T follicular helper cell (primary cell): ENCODE data around the gene TPCN1.

Experiments used
- DNase-seq: peaks from one replicate; pipeline ENCODE4 v3.0.0-alpha.2; 2020; ENCODE audit warnings: low read depth

Gene TPCN1

DNA sequence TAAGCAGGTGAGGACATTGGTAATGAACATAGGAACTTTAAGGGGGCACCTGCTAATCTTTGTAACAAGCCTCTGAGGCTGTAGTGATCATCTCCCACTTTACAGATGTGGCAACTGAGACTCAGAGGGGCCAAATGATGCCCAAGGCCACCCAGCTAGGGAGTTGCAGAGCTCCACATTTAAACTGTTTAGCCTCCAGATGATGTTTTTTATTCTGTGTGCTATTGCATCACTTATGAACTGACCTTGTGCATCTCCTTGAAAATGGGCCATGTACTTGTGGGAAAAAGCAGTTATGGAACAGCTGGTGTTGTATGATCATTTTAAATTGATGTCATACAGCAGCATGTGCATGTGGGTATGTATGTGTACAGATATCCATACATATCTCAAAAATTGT is 41.4 kb downstream of the TPCN1 start:
- no peak for DNase-seq

DNA sequence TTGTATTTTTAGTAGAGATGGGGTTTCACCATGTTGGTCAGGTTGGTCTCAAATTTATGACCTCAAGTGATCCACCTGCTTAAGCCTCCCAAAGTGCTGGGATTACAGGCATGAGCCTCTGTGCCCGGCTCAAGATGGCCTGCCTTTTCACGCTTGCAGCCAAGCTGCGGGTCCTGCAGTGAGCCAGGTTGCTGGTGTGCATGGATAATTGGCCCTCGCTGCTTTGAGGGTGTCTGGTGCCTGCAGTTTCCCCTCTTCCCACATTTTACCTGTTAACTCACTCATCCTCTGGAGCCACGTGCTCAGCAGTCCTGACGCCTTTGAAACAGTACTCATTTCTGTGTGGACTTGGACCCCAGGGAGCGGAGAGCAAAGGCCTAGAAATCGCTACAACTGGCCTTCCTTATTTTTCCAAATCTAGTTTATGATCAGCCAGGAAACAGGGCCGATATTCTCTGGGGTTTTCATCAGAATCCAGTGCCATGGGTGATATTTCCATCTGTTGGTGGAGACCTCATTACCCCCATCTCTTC is 42.2 kb downstream of the TPCN1 start:
- no peak for DNase-seq

- no peak for DNase-seq
Observed at GRCh38 chr12:113266106-113266895, 45.0 kb downstream of the TPCN1 start.

DNA sequence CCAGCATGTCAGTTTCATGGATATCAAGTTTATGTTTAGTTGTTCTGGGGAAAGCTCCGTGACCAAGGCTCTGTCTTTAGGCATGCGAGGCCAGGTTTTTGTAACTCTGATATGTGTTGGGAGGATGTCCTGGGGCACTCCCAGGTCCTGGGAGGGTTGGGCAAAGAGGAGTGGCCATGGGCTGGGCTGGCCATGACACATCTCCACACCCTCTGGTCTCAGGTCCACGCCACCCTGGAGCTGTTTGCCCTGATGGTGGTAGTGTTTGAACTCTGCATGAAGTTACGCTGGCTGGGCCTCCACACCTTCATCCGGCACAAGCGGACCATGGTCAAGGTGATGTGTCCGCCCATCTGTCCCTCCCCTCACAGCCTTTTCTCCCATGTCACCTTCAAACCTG is 46.4 kb downstream of the TPCN1 start:
- no peak for DNase-seq

DNA sequence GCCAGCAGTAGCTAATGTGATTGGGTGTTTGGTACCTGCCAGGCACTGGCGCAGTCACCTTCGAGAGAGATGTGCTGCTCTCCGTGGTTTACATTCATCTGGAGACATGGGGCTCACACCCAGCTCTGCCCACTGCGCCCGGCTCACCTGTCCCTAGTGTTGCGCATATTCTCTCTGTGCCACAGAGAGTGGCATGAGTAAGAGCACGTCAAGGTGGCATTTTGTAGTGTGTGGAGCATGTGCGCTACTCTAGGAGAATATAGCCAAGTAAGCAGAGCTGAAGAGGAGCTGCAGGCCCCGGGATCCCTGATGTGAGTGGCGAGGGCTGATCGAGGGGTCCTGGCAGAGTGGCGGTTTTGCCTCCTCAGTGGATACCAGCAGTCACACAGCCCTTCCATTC is 46.9 kb downstream of the TPCN1 start:
- DNase-seq, result no peak

DNA sequence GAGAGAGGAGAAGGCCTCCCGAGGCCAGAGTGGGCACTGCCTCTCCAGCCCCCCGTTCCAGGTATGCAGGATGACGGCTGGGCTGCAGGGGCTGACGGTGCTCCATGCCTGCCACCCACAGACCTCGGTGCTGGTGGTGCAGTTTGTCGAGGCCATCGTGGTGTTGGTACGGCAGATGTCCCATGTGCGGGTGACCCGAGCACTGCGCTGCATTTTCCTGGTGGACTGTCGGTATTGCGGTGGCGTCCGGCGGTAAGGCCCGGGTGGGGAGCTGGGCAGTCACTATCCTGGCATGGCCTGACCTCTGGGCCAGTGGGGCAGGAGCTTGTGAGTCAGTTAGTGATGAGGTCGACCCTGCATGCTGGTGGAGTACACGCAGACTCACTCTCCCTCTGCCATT is 47.4 kb downstream of the TPCN1 start:
- no peak for DNase-seq

DNA sequence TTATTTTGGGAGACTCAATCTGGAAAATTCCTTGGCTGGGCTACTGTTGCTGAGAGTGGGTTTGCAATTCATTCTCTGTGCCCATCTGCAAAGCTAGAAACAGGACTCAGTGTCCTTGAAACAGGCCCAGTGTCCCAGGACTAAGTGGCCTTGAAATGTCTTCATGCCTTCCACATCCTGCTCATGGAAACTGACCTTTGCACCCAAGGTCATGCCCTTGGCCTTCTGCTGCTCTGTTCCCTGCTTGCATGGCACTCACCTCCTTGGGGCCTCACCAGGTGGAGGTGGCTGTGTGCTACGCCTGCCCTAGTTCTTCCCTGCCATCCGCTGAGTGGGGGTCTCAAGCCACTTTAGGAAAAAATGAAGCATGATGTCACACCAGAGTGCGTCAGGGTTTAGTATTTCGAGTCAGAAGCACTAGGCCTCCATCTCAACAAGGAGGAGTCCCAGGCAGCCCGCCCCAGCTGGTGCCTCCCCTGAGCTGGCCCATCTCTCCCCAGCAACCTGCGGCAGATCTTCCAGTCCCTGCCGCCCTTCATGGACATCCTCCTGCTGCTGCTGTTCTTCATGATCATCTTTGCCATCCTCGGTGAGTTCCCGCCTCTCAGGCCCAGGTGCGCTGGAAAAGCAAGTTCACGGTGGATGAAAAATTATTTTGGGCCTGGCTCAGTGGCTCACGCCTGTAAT is 48.1 kb downstream of the TPCN1 start:
- no peak for DNase-seq

- no peak for DNase-seq
Observed at GRCh38 chr12:113270709-113271009, 49.4 kb downstream of the TPCN1 start.

GRCh38 chr12:113271466-113271852 is 50.2 kb downstream of the TPCN1 start:
- DNase-seq, result no peak

GRCh38 chr12:113271853-113272561 is 50.7 kb downstream of the TPCN1 start:
- no peak for DNase-seq

DNA sequence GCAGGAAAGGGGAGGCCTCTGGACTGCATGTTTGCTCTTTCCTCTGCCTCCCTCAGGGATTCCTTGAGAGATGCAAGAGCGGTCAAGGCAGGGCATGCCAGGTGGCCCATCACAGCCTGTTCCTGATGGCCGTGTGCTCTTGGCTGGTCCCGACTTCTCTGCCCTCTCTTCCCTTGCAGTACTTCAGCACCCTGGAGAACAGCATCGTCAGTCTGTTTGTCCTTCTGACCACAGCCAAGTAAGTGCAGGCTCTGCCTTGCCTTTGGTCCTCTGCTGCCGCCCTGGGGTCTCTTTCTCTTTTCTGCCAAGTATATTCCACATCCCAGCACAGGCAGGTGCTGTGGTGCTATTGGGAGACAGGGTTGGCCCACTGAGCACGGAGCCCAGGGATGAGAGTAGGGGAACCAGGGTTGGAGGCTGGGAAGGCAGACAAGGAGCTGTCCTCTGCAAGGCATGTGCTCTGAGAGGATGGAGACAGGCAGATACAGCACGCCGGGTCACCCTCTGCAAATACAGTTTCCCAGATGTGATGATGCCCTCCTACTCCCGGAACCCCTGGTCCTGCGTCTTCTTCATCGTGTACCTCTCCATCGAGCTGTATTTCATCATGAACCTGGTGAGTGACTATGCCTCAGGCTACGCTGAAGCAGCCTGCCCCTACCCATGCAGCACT is 51.9 kb downstream of the TPCN1 start:
- no peak for DNase-seq

DNA sequence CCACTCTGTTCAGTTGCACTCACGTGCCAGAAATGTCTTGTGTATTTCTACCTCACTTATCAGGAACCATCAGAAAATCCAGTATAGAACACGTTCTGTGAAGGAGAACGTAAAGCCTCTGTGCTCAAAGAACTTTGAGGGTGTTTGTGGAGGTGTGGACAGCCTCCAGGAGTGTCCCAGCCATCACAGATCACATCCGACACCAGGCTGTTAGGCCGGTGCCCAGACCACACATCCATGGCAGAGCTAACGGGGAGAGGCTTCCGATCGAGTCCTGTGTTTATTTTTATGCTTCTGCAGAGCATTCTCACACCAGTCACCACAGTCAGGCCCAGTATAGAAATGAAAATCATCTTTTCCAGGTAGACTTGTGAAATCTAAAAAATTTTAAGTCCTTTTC is 53.6 kb downstream of the TPCN1 start:
- DNase-seq, result no peak

- no peak for DNase-seq
Observed at GRCh38 chr12:113276306-113276705, 55.0 kb downstream of the TPCN1 start.

- no peak for DNase-seq
Observed at GRCh38 chr12:113276946-113277500, 55.8 kb downstream of the TPCN1 start.

GRCh38 chr12:113277511-113277910 is 56.2 kb downstream of the TPCN1 start:
- no peak for DNase-seq

DNA sequence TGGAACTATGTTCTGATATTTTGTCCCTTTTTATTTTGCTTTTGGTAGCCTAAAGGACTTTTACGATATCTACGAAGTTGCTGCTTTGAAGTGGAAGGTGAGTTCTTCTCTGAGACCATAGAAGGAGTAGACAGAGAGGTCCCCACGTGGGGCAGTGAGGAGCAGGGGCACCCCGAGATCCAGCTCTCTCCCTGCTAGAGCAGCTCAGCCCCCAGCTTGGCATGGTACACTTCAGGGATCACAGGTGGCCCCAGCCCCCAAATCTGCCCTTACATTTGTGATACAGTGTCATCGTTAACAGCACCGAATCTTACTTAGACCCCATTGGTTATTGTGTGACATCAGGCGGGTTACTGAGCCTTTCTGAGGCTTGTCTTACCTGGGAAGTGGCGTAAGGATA is 56.9 kb downstream of the TPCN1 start:
- DNase-seq, result no peak

DNA sequence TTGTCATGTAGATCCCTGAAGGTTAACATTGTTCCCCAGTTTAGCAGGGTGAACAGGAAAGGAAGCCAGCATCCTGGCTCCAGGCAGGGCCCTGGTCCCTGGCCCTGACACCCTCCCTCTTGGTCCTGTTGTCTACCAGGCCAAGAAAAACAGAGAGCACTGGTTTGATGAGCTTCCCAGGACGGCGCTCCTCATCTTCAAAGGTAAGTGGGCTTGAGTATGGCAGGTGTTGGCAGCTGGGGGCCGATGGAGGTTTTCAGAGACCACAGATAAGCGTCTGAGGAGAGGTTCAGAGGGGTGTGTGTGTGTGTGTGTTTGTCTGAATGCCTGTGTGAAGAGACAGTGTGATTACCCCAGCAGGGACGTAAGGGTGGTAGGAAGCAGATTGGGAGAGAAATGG is 57.4 kb downstream of the TPCN1 start:
- no peak for DNase-seq

GRCh38 chr12:113284751-113285150 is 63.5 kb downstream of the TPCN1 start:
- DNase-seq, result no peak

DNA sequence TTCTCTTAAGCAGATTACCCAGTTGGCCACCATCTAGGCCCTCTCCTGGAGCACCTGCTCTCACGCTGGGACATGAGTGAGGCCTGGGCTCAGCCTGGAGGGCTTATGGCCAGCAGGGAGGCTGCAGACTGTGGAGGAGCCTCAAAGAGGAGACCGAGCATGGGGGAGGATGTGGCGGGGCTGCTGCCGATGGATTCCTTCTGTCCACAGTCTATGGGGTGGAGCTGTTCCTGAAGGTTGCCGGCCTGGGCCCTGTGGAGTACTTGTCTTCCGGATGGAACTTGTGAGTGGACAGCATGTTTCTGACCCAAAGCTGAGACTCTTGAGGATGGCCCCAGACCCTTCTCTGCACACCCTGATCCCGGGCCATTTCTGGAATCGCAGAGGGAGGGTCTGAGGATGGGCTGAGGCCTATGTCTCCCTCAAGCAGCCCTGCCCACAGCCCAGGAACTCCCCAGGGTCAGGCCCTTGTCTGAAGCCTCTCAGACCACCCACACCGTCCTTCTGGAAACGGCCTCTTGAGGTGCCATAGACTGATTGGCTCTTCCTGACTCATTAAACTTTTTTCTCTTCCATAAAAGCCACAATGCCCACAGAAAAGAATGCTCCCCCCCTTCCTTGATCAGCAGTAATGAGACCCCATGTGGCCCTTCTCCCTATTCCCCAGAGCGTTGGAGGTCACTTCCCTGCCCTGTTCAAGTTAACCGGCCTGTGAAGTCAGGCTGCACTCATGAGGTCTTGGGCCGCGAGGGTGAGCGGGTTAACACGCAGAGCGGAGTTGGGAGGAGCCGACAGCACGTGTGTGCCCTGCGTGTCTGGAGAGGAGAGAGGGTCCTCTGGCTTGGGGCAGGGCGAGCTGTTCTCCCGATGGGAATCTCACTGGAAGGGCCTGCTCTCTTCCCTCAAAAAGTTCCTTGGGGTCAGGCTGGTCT is 64.7 kb downstream of the TPCN1 start:
- DNase-seq, result no peak

- DNase-seq, result no peak
Observed at GRCh38 chr12:113286712-113287111, 65.4 kb downstream of the TPCN1 start.
